Left lung (tissue), 10 donors: Measurements from ENCODE around the gene SAMM50. TPM values are rescaled to one million over a fixed set of nuclear protein-coding genes. Genes with fewer than 3 reads are reported as not detected.

Source experiments
- ATAC-seq: fragments of 200-7000 bp; cut with Tn5 transposase; one replicate; pipeline ENCODE4 v1.9.1; 2020; ENCODE audit warnings: moderate library complexity
- DNase-seq, 4 donors: peaks; one replicate each; pipeline ENCODE4 v3.0.0-alpha.2; 2013 to 2020
- H3K27ac ChIP-seq, 2 donors: fragments of 200-600 bp; sonication (generic) in 1 of 2; one replicate each; pipeline versions ENCODE4 v1.5.0 to v1.8.0; 2020 to 2021
- H3K27me3 ChIP-seq, 2 donors: fragments of 200-600 bp; sonication (generic) in 1 of 2; one replicate each; pipeline versions ENCODE4 v1.5.0 to v1.8.0; 2020 to 2021
- H3K36me3 ChIP-seq, 2 donors: fragments of 200-600 bp; sonication (generic) in 1 of 2; one replicate each; pipeline versions ENCODE4 v1.5.0 to v1.8.0; 2020 to 2021
- H3K4me1 ChIP-seq, 2 donors: fragments of 200-600 bp; one replicate each; pipeline ENCODE4 v1.8.0; 2021
- H3K4me3 ChIP-seq, 2 donors: fragments of 200-600 bp; sonication (generic) in 1 of 2; one replicate each; pipeline versions ENCODE4 v1.5.0 to v1.8.0; 2020 to 2021; ENCODE audit warnings: mild to moderate bottlenecking in 1 of 2
- H3K9me3 ChIP-seq, 2 donors: fragments of 200-600 bp; sonication (generic) in 1 of 2; one replicate each; pipeline versions ENCODE4 v1.5.0 to v1.8.0; 2020 to 2021
- intact Hi-C, 2 donors: fragments of 100-400 bp; cut with DNase I; formaldehyde crosslinking; loops; one replicate each; pipeline versions ENCODE4 v1.11.2 to v1.14.2; 2022
- polyA plus RNA-seq, 6 donors: library from polyadenylated mRNA; unstranded; fragments of 120-200 nt; gene quantifications; one replicate each; pipeline ENCODE4 v1.2.1, GENCODE V29; 2013; ENCODE audit not compliant: insufficient read length in 6 of 6
- total RNA-seq, 2 donors: library from RNA; stranded (reverse); fragmentation: NEBNext Ultra II Directional; extraction: Animal tissue kit (Norgen Biotek cat#: 25700); gene quantifications; one replicate each; pipeline ENCODE4 v1.2.1, GENCODE V29; 2021
- TF ChIP-seq, protein P1 (sequence below), 2 donors: fragments of 200-600 bp; sonication (generic) in 1 of 2; IDR thresholded peaks; one replicate each; pipeline versions ENCODE4 v1.5.0 to v1.8.0; 2021; ENCODE audit warnings: antibody characterized with exemption in 2 of 2
- donor health status: DM: no; HTN: yes; CAD: no.
- donor health status: DM: no; HTN: no; CAD: no.

SAMM50 gene
- total and polyA plus RNA-seq, 8 donors = 23.3 to 66.6 (median 62.3) TPM

DNA sequence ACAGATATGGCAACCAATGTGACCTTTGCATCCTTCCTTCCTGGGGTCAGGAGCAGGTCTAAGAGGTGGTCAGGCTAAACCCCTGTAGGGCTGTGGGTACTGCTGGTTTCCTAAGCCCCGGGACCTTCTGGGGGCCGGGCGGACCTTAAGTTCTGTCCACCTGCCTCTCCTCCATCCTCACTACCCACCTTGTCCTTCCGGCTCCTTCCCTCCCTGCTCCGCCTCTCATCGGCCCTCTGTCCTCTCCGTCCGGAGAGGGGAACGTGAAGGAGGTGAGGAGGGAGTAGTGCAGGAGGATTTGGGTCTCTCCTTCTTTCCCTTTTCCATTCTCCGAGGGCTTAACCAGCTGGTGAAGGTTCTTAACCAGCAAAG is 40.5 kb downstream of the SAMM50 start:
- Histone ChIP-seq H3K27ac (peak overlapping the region in 1 of 2 donors; percentile 65), H3K36me3 (peaks cover 0 to 68% of the 10 kb centered on the region in 2 donors), H3K4me1 (peaks cover 0 to 13% of the 10 kb centered on the region in 2 donors), H3K27me3 (no peaks in the 10 kb centered on the region), H3K9me3 (no peaks in the 10 kb centered on the region), H3K4me3 (peak overlapping the region in 1 of 2 donors; percentile 29)
- ATAC-seq (no peak), DNase-seq (no peak)
- TF ChIP-seq, protein P1, sequence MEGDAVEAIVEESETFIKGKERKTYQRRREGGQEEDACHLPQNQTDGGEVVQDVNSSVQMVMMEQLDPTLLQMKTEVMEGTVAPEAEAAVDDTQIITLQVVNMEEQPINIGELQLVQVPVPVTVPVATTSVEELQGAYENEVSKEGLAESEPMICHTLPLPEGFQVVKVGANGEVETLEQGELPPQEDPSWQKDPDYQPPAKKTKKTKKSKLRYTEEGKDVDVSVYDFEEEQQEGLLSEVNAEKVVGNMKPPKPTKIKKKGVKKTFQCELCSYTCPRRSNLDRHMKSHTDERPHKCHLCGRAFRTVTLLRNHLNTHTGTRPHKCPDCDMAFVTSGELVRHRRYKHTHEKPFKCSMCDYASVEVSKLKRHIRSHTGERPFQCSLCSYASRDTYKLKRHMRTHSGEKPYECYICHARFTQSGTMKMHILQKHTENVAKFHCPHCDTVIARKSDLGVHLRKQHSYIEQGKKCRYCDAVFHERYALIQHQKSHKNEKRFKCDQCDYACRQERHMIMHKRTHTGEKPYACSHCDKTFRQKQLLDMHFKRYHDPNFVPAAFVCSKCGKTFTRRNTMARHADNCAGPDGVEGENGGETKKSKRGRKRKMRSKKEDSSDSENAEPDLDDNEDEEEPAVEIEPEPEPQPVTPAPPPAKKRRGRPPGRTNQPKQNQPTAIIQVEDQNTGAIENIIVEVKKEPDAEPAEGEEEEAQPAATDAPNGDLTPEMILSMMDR (IDR thresholded peaks at IDR 0.05) = no peak
- intact Hi-C loops = loop anchor here in 1 of 2 donors (10.0 kb wide), 1 partner anchor 629 kb away; no protein-coding TSS in a partner anchor

- H3K4me3 ChIP-seq = peak overlapping the region in 1 of 2 donors; percentile 29
- DNase-seq (peak in 2 of 4 donors; percentile 83 to 94), ATAC-seq (peak; percentile 50)
- TF ChIP-seq, protein P1 (IDR thresholded peaks at IDR 0.05) = no peak
- H3K4me1 ChIP-seq = peaks cover 0 to 13% of the 10 kb centered on the region in 2 donors
- H3K9me3 ChIP-seq = no peaks in the 10 kb centered on the region
- intact Hi-C loops = loop anchor here in 1 of 2 donors (10.0 kb wide), 1 partner anchor 628 kb away; no protein-coding TSS in a partner anchor
- H3K27ac ChIP-seq = peak overlapping the region in 1 of 2 donors; percentile 65
- H3K27me3 ChIP-seq = no peaks in the 10 kb centered on the region
- peaks cover 0 to 62% of the 10 kb centered on the region in 2 donors for H3K36me3 ChIP-seq
Measured at GRCh38 chr22:43996170-43996980, 41.1 kb downstream of the SAMM50 start.

DNA sequence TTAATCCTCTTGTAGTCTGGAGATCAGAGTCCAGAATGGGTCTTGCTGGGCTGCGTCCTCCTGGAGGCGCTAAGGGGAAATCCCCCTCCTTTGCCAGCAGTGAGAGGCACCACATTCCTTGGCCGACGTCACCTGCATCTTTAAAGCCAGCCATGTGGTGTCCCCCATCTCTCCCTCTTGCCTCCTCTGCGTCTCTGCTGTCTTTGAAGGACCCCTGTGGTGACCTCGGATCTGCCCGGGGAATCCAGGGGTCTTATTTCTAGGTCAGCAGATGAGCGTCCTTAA is 41.7 kb downstream of the SAMM50 start:
- DNase-seq (no peak), ATAC-seq (no peak)
- Histone ChIP-seq H3K4me1 (peaks cover 0 to 13% of the 10 kb centered on the region in 2 donors), H3K27ac (no peak overlapping the region), H3K27me3 (no peaks in the 10 kb centered on the region), H3K4me3 (no peak overlapping the region), H3K9me3 (no peaks in the 10 kb centered on the region), H3K36me3 (peaks cover 0 to 56% of the 10 kb centered on the region in 2 donors)
- intact Hi-C loops = loop anchor here in 1 of 2 donors (10.0 kb wide), 1 partner anchor 628 kb away; no protein-coding TSS in a partner anchor
- TF ChIP-seq, protein P1 (IDR thresholded peaks at IDR 0.05) = no peak

GRCh38 chr22:43998679-43999264 is 43.5 kb downstream of the SAMM50 start:
- TF ChIP-seq, protein P1 (IDR thresholded peaks at IDR 0.05) = no peak
- Histone ChIP-seq H3K4me3 (no peak overlapping the region), H3K9me3 (no peaks in the 10 kb centered on the region), H3K4me1 (peaks cover 0 to 10% of the 10 kb centered on the region in 2 donors), H3K27me3 (no peaks in the 10 kb centered on the region), H3K36me3 (peaks cover 0 to 44% of the 10 kb centered on the region in 2 donors), H3K27ac (no peak overlapping the region)
- intact Hi-C loops = loop anchor here in 1 of 2 donors (10.0 kb wide), 1 partner anchor 626 kb away; no protein-coding TSS in a partner anchor
- no peak for DNase-seq
- no peak for ATAC-seq

DNA sequence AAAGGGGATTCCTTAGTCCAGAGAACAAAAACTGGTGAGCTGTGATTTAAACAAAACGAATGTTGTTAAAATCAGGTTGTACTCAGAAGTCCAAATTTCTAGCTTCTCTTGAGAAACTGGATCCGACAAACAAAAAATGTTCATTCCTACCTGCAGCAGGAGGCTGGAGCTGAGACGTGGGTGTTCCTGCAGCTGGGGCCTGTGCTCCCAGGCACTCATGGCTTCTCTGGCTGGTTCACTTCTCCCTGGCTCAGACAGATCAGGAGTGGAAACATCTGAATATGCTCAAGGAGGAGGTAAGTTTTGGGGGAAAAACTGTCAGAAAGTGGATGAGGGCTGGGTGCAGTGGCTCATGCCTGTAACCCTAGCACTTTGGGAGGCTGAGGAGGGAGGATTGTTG is 44.1 kb downstream of the SAMM50 start:
- no peaks in the 10 kb centered on the region for H3K9me3 ChIP-seq
- peaks cover 0 to 38% of the 10 kb centered on the region in 2 donors for H3K36me3 ChIP-seq
- intact Hi-C loops = loop anchor here in 1 of 2 donors (10.0 kb wide), 1 partner anchor 625 kb away; no protein-coding TSS in a partner anchor
- H3K27ac ChIP-seq = no peak overlapping the region
- DNase-seq (no peak), ATAC-seq (no peak)
- TF ChIP-seq, protein P1 (IDR thresholded peaks at IDR 0.05) = no peak
- H3K27me3 ChIP-seq = no peaks in the 10 kb centered on the region
- peaks cover 0 to 10% of the 10 kb centered on the region in 2 donors for H3K4me1 ChIP-seq
- no peak overlapping the region for H3K4me3 ChIP-seq
